HCT116 (cell line): Measurements from ENCODE around the gene NAMPT. TPM values are rescaled to one million over a fixed set of nuclear protein-coding genes. Genes with fewer than 3 reads are reported as not detected.

Experiments used
- ATAC-seq: fragments of 200-7000 bp; cut with Tn5 transposase; 2 replicates; pipeline ENCODE4 v1.9.1; 2020; ENCODE audit warnings: mild to moderate bottlenecking, moderate library complexity
- BruUV-seq: library from RNA; stranded (reverse); fragments of 400-500 nt; replicated peaks from 2 replicates; lab custom pipeline; 2021; lab: Mats Ljungman, UMichigan
- CTCF ChIA-PET: fragments of 300-600 bp; sonication (Branson Sonifier 250); formaldehyde crosslinking; loops from one replicate; lab custom pipeline; 2021; ENCODE audit warnings: antibody characterized with exemption; lab: Charles Lee
- POLR2A ChIA-PET: fragments of 300-600, 350-600 bp; sonication (Branson Sonifier 250); formaldehyde crosslinking; loops from one replicate; lab custom pipeline; 2021; ENCODE audit warnings: antibody characterized with exemption; lab: Charles Lee
- RAD21 ChIA-PET, 2 experiments: fragments of 300-600 bp; sonication (Branson Sonifier 250); formaldehyde crosslinking; loops; one replicate each; lab custom pipeline; 2023; ENCODE audit warnings: low total read pairs in 2 of 2; ENCODE audit not compliant: uncharacterized antibody in 2 of 2, unreplicated experiment in 2 of 2, low non-redundant PET in 1 of 2; lab: Charles Lee
- DNase-seq: peaks from one replicate; pipeline ENCODE4 v3.0.0-alpha.2; 2010; ENCODE audit warnings: low read depth, low spot score
- H2AFZ ChIP-seq: fragments of 200-600 bp; shearing (Covaris generic), sonication (generic); 2 replicates; pipeline ENCODE4 v1.6.1; 2017; ENCODE audit warnings: low read depth, mixed run types, mixed read lengths, antibody characterized with exemption, low read length; ENCODE audit not compliant: poor library complexity, severe bottlenecking
- H3K27ac ChIP-seq: 2 replicates; pipeline ENCODE4 v1.5.1; 2012; ENCODE audit warnings: low read depth, low read length
- H3K27me3 ChIP-seq: fragments of 200-600 bp; sonication (generic); 2 replicates; pipeline ENCODE4 v1.6.1; 2016; ENCODE audit warnings: mixed run types, low read length, mixed read lengths; ENCODE audit not compliant: insufficient read depth
- H3K36me3 ChIP-seq, 2 experiments: fragments of 200-500 bp in 1 of 2; fragments of 200-600 bp in 1 of 2; sonication (Bioruptor generic) in 1 of 2; sonication (generic) in 1 of 2; 2 replicates each; pipeline versions ENCODE4 v1.5.1 to v1.6.1; 2014 to 2016; ENCODE audit warnings: low read length in 2 of 2, inconsistent platforms in 1 of 2, mixed read lengths in 1 of 2, mixed run types in 1 of 2; ENCODE audit not compliant: insufficient read depth in 2 of 2, control insufficient read depth in 1 of 2
- H3K4me1 ChIP-seq, 2 experiments: fragments of 200-600 bp in 1 of 2; sonication (generic) in 1 of 2; 2 replicates each; pipeline versions ENCODE4 v1.5.1 to v1.6.1; 2012 to 2017; ENCODE audit warnings: low read length in 2 of 2, inconsistent platforms in 1 of 2, mild to moderate bottlenecking in 1 of 2, mixed read lengths in 1 of 2, mixed run types in 1 of 2, moderate library complexity in 1 of 2; ENCODE audit not compliant: insufficient read depth in 2 of 2, control insufficient read depth in 1 of 2
- H3K4me2 ChIP-seq: fragments of 200-600 bp; sonication (generic); 2 replicates; pipeline ENCODE4 v1.6.1; 2017; ENCODE audit warnings: mixed run types, low read length, mixed read lengths
- H3K4me3 ChIP-seq, 2 experiments: fragments of 200-600 bp in 1 of 2; sonication (generic) in 1 of 2; replicated peaks in 1 of 2; 2 replicates each; pipeline ENCODE4 v1.5.1; 2011 to 2016; ENCODE audit warnings: low read length in 2 of 2, control low read depth in 1 of 2, low read depth in 1 of 2, mild to moderate bottlenecking in 1 of 2, mixed read lengths in 1 of 2, mixed run types in 1 of 2
- H3K79me2 ChIP-seq: fragments of 200-600 bp; sonication (generic); 2 replicates; pipeline ENCODE4 v1.6.1; 2017; ENCODE audit warnings: mild to moderate bottlenecking, mixed run types, low read length, moderate library complexity, mixed read lengths; ENCODE audit not compliant: insufficient read depth
- H3K9ac ChIP-seq: fragments of 200-600 bp; sonication (generic); 2 replicates; pipeline ENCODE4 v1.6.1; 2016; ENCODE audit warnings: low read length, mixed read lengths
- H3K9me2 ChIP-seq: fragments of 200-600 bp; sonication (generic), shearing (Covaris generic); 2 replicates; pipeline ENCODE4 v1.6.1; 2017; ENCODE audit warnings: mixed run types, mild to moderate bottlenecking, moderate library complexity; ENCODE audit not compliant: insufficient read depth
- H3K9me3 ChIP-seq, 2 experiments: fragments of 200-500 bp in 1 of 2; fragments of 200-600 bp in 1 of 2; sonication (Bioruptor generic) in 1 of 2; sonication (generic) in 1 of 2; 2 replicates each; pipeline ENCODE4 v1.6.1; 2014 to 2017; ENCODE audit warnings: low read length in 2 of 2, mixed read lengths in 2 of 2, inconsistent platforms in 1 of 2, low read depth in 1 of 2, mild to moderate bottlenecking in 1 of 2, mixed run types in 1 of 2, moderate library complexity in 1 of 2; ENCODE audit not compliant: control insufficient read depth in 1 of 2, insufficient read depth in 1 of 2
- H4K20me1 ChIP-seq: fragments of 200-600 bp; sonication (generic), shearing (Covaris generic); 2 replicates; pipeline ENCODE4 v1.6.1; 2017; ENCODE audit warnings: mixed run types, mild to moderate bottlenecking, moderate library complexity; ENCODE audit not compliant: insufficient read depth
- CBX3 ChIP-seq: IDR thresholded peaks from 2 replicates; pipeline ENCODE4 v1.6.1; 2012; ENCODE audit warnings: low read depth
- ELF1 ChIP-seq: IDR thresholded peaks from 2 replicates; pipeline ENCODE4 v1.6.1; 2012; ENCODE audit warnings: low read depth, borderline replicate concordance
- EZH2phosphoT487 ChIP-seq: fragments of 200-600 bp; IDR thresholded peaks from 2 replicates; pipeline ENCODE4 v1.6.1; 2018; ENCODE audit warnings: antibody characterized with exemption, borderline replicate concordance
- POLR2A ChIP-seq: IDR thresholded peaks from 2 replicates; pipeline ENCODE4 v1.7.0; 2011; ENCODE audit warnings: borderline replicate concordance; ENCODE audit not compliant: insufficient read depth, insufficient read length; ENCODE audit errors: extremely low read depth
- RAD21 ChIP-seq: IDR thresholded peaks from 2 replicates; pipeline ENCODE4 v1.6.1; 2012; ENCODE audit warnings: low read depth, mild to moderate bottlenecking
- REST ChIP-seq: IDR thresholded peaks from 2 replicates; pipeline ENCODE4 v1.6.1; 2012; ENCODE audit warnings: low read depth
- ZFX ChIP-seq: fragments of 450-650 bp; IDR thresholded peaks from 2 replicates; pipeline ENCODE4 v1.6.1; 2017
- intact Hi-C: fragments of 100-400 bp; cut with micrococcal nuclease; formaldehyde crosslinking; loops from 2 replicates; pipeline ENCODE4 v1.10.0; 2022
- total RNA-seq: library from RNA; stranded (reverse); gene quantifications from one replicate; pipeline ENCODE4 v1.2.1, GENCODE V29; 2021; ENCODE audit not compliant: unreplicated experiment
- TF ChIP-seq, protein P1 (sequence below): IDR thresholded peaks from 2 replicates; pipeline ENCODE4 v1.6.1; 2012

The NAMPT gene
- total RNA-seq, 1 experiment from 2014 or later: 113 TPM

DNA sequence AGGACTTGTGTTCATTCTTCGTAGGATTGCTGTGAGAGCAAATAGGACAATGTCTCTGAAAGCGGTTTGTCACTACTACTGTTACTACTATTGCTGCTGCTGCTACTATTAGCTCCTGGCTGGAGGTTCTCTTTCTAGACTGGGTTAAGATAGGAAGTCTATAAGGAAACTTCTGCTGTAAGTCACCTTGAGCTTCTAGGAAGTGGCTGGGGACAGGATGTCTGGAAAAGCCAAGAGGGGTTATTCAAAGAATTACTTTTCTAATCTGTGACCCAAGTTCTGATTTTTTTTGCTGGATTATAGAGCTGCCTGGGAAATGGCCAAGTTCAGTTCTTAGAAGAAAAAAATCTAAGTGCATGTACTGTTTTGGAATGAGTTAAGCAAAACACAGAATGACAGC is 62.2 kb downstream of the NAMPT start:
- H3K27me3 ChIP-seq: no peaks in the 10 kb centered on the region
- H3K4me2 ChIP-seq: no peak overlapping the region
- peaks cover 2 to 3% of the 10 kb centered on the region in 2 experiments for H3K4me1 ChIP-seq
- POLR2A ChIA-PET: no interaction called here
- BruUV-seq: no TSS peak
- H3K9me2 ChIP-seq: no peaks in the 10 kb centered on the region
- RAD21 ChIA-PET: no interaction called here
- CTCF ChIA-PET: no interaction called here
- no peak overlapping the region for H2AFZ ChIP-seq
- H3K4me3 ChIP-seq: no peak overlapping the region
- no peak overlapping the region for H3K27ac ChIP-seq
- DNase-seq (no peak), ATAC-seq (no peak)
- TF ChIP-seq REST: no peak
- no peak for TF ChIP-seq ELF1
- TF ChIP-seq, protein P1, sequence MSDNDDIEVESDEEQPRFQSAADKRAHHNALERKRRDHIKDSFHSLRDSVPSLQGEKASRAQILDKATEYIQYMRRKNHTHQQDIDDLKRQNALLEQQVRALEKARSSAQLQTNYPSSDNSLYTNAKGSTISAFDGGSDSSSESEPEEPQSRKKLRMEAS: no peak
- TF ChIP-seq POLR2A: no peak
- no peak for TF ChIP-seq EZH2phosphoT487
- no peak for TF ChIP-seq ZFX
- no peak for TF ChIP-seq CBX3
- no peak for TF ChIP-seq RAD21
- intact Hi-C loops: no loop called here
- no peaks in the 10 kb centered on the region for H3K36me3 ChIP-seq
- no peak overlapping the region for H3K9ac ChIP-seq
- H3K9me3 ChIP-seq: no peaks in the 10 kb centered on the region
- H4K20me1 ChIP-seq: no peaks in the 10 kb centered on the region
- H3K79me2 ChIP-seq: no peaks in the 10 kb centered on the region
